Smooth muscle cell (in vitro differentiated cells): Measurements from ENCODE around the gene FBXW12. TPM values are rescaled to one million over a fixed set of nuclear protein-coding genes. Genes with fewer than 3 reads are reported as not detected.

Source experiments
- DNase-seq: peaks from one replicate; lab custom pipeline; 2025; ENCODE audit not compliant: unreplicated experiment; lab: John Stamatoyannopoulos, UW
- H2AFZ ChIP-seq: fragments of 200-600 bp; sonication (generic); 2 replicates; pipeline ENCODE4 v1.6.0; 2016; ENCODE audit warnings: antibody characterized with exemption, low read depth, mild to moderate bottlenecking
- H3F3A ChIP-seq: fragments of 200-600 bp; sonication (generic); 2 replicates; pipeline ENCODE4 v1.6.0; 2017; ENCODE audit warnings: antibody characterized with exemption, low read depth
- H3K27ac ChIP-seq: fragments of 200-600 bp; sonication (generic); 2 replicates; pipeline ENCODE4 v1.5.1; 2016; ENCODE audit warnings: low read depth, mild to moderate bottlenecking
- H3K27me3 ChIP-seq: fragments of 200-600 bp; sonication (generic); 2 replicates; pipeline ENCODE4 v1.6.1; 2016; ENCODE audit warnings: low read depth, mild to moderate bottlenecking
- H3K36me3 ChIP-seq: fragments of 200-600 bp; sonication (generic); 2 replicates; pipeline ENCODE4 v1.5.1; 2016; ENCODE audit warnings: low read depth
- H3K4me1 ChIP-seq: fragments of 200-600 bp; sonication (generic); 2 replicates; pipeline ENCODE4 v1.5.1; 2016; ENCODE audit warnings: low read depth
- H3K4me2 ChIP-seq: fragments of 200-600 bp; sonication (generic); 2 replicates; pipeline ENCODE4 v1.6.0; 2016; ENCODE audit warnings: mild to moderate bottlenecking
- H3K4me3 ChIP-seq: fragments of 200-600 bp; sonication (generic); 2 replicates; pipeline ENCODE4 v1.5.1; 2016; ENCODE audit warnings: mild to moderate bottlenecking
- H3K79me2 ChIP-seq: fragments of 200-600 bp; sonication (generic); 2 replicates; pipeline ENCODE4 v1.6.0; 2016; ENCODE audit warnings: low read depth, mild to moderate bottlenecking
- H3K9ac ChIP-seq: fragments of 200-600 bp; sonication (generic); 2 replicates; pipeline ENCODE4 v1.6.0; 2016; ENCODE audit warnings: low read depth
- H3K9me3 ChIP-seq: fragments of 200-600 bp; sonication (generic); replicated peaks from 2 replicates; pipeline ENCODE4 v1.5.1; 2016; ENCODE audit warnings: low read depth
- H4K20me1 ChIP-seq: fragments of 200-600 bp; sonication (generic); 2 replicates; pipeline ENCODE4 v1.6.0; 2016; ENCODE audit warnings: low read depth
- CTCF ChIP-seq: fragments of 200-600 bp; sonication (generic); IDR thresholded peaks from 2 replicates; pipeline ENCODE4 v1.5.1; 2017; ENCODE audit warnings: borderline replicate concordance, mild to moderate bottlenecking, antibody characterized with exemption; ENCODE audit not compliant: insufficient read depth, poor library complexity, severe bottlenecking
- WGBS: methylation state at CpG from one replicate; pipeline ENCODE4 v1.1.7; 2016; ENCODE audit warnings: low lambda C conversion rate; 5-methylcytosine and 5-hydroxymethylcytosine counted together
- polyA plus RNA-seq: library from polyadenylated mRNA; unstranded; fragments of >200 nt; fragmentation: Nextera tagmentation; extraction: Ambion mirVana; gene quantifications from 2 replicates; pipeline ENCODE4 v1.2.1, GENCODE V29; 2016
- total RNA-seq: library from RNA; depleted of rRNA; stranded (reverse); fragments of >200 nt; gene quantifications from 2 replicates; pipeline ENCODE4 v1.2.3, GENCODE V29; 2014

Gene FBXW12
- total and polyA plus RNA-seq, 2 experiments from 2014 or later, result 0.07 TPM; not detected in 1

GRCh38 chr3:48388966-48389365, 16.9 kb downstream of the FBXW12 start:
- DNase-seq, result no peak
- Histone ChIP-seq H3K9me3 (no peaks in the 10 kb centered on the region), H3K36me3 (no peaks in the 10 kb centered on the region), H3K9ac (no peak overlapping the region), H3K79me2 (no peaks in the 10 kb centered on the region), H3K4me2 (no peak overlapping the region), H3K4me1 (no peaks in the 10 kb centered on the region), H3K27ac (no peak overlapping the region), H3K27me3 (no peaks in the 10 kb centered on the region), H2AFZ (no peak overlapping the region), H3F3A (no peaks in the 10 kb centered on the region), H4K20me1 (no peaks in the 10 kb centered on the region), H3K4me3 (no peak overlapping the region)
- 78% methylated on average over 2 of the region's 2 CpGs for WGBS
- TF ChIP-seq CTCF, result no peak

- Histone ChIP-seq H3K4me2 (no peak overlapping the region), H3K27ac (no peak overlapping the region), H3K4me1 (no peaks in the 10 kb centered on the region), H3K4me3 (no peak overlapping the region), H3K27me3 (no peaks in the 10 kb centered on the region), H3K9me3 (no peaks in the 10 kb centered on the region), H3K79me2 (no peaks in the 10 kb centered on the region), H4K20me1 (no peaks in the 10 kb centered on the region), H3K9ac (no peak overlapping the region), H3F3A (no peaks in the 10 kb centered on the region), H3K36me3 (no peaks in the 10 kb centered on the region), H2AFZ (no peak overlapping the region)
- DNase-seq, result no peak
- TF ChIP-seq CTCF, result no peak
- WGBS, result 90% methylated on average over 2 of the region's 2 CpGs
Measured at GRCh38 chr3:48394391-48394790, 22.4 kb downstream of the FBXW12 start.

- Histone ChIP-seq H3K9ac (no peak overlapping the region), H3K4me3 (no peak overlapping the region), H4K20me1 (no peaks in the 10 kb centered on the region), H3F3A (no peaks in the 10 kb centered on the region), H3K4me1 (no peaks in the 10 kb centered on the region), H3K79me2 (no peaks in the 10 kb centered on the region), H3K27me3 (no peaks in the 10 kb centered on the region), H3K36me3 (no peaks in the 10 kb centered on the region), H2AFZ (no peak overlapping the region), H3K4me2 (no peak overlapping the region), H3K27ac (no peak overlapping the region), H3K9me3 (no peaks in the 10 kb centered on the region)
- 86% methylated on average over 3 of the region's 3 CpGs for WGBS
- no peak for TF ChIP-seq CTCF
- no peak for DNase-seq
Measured at GRCh38 chr3:48395714-48396113, 23.7 kb downstream of the FBXW12 start.

- Histone ChIP-seq H3F3A (no peaks in the 10 kb centered on the region), H3K4me1 (no peaks in the 10 kb centered on the region), H3K9ac (no peak overlapping the region), H3K4me3 (no peak overlapping the region), H2AFZ (no peak overlapping the region), H3K4me2 (no peak overlapping the region), H3K9me3 (no peaks in the 10 kb centered on the region), H3K36me3 (no peaks in the 10 kb centered on the region), H3K79me2 (no peaks in the 10 kb centered on the region), H3K27ac (no peak overlapping the region), H4K20me1 (no peaks in the 10 kb centered on the region), H3K27me3 (no peaks in the 10 kb centered on the region)
- WGBS, result 90% methylated on average over 9 of the region's 9 CpGs
- DNase-seq, result no peak
- TF ChIP-seq CTCF, result no peak
Measured at GRCh38 chr3:48397767-48398681, 26.0 kb downstream of the FBXW12 start.
